D341Med (cell line): Measurements from ENCODE around the gene NADK2.
A peak's percentile ranks its signal among the peaks of the same experiment; 100 is the strongest.

Experiments
- DNase-seq: peaks from one replicate; pipeline ENCODE4 v3.0.0; 2012; ENCODE audit warnings: low spot score

NADK2 gene

DNA sequence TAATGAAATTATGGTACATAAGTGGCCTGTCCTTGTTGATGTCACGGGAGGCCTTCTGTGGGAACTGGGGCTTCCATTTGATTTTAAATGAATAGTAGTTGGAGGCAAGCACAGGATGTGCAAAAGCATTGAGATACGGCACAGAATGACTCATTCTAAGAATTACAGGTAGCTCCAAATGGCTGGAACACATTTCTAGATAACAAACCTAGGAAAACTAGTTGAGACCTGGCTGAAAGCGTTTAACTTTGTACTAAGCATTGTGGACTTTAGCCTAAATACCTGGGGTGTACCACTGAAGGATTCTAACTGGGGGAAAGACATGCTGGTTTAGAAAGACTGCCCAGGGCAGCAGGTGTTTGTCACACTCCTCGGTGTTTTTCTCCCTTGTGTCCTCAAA is 80.4 kb downstream of the NADK2 start:
- DNase-seq, result no peak

DNA sequence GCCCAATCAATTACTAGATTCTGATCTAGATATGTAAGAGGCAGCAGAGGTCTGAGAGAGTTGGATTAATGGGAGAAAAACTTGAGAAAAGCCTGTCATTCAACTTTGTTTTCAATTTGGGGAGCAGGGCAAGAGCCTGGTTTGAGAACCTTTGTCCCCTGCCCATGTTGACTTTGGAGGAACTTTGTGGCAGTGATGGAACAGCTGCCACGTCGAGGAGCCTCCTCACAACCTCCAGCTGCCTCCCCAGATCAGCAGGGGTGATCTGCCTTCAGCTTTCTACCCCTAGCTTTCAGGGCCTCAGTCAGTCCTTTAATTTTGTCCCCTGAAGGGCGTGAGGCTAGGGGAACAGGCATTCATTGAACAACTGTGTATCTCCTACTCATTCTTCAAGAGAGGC is 81.1 kb downstream of the NADK2 start:
- no peak for DNase-seq

DNA sequence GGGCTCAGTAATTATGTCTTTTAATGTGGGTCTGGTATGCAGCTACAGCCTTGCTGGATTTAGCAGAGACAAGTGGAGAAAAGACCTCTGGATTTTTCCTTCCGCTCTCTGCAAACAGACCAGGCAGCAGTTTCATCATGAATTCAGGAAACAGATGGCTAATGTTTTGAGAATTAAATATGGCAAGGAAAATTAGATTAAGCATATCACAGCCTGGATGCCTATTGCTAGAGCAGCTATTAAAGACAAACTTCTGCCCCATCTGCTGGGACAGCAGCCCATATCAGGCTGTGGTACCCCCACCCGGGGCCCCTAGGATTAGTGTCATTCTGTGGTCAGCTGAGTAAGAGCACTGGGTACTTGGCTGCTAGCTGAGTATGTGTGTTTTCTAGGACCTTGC is 83.6 kb downstream of the NADK2 start:
- DNase-seq, result peak; percentile 44

DNA sequence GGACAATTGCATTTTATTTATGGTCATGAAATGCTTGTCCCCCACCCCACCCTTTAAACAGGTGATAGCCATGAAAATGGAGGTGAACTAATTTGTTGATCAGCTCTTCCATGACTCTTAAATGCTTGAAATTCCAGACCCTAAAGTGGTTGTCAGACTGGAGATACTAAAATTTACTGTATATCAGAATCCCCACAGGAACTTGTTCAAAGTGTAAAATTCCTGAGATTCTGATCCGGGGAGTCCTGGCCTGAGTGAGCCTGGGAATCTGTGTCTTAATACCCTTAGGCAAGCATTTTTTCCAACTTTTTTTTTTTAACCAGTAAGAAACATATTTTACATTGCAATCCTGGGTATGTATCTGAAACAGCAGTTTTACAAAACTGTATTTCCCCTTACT is 85.1 kb downstream of the NADK2 start:
- DNase-seq, result no peak

DNA sequence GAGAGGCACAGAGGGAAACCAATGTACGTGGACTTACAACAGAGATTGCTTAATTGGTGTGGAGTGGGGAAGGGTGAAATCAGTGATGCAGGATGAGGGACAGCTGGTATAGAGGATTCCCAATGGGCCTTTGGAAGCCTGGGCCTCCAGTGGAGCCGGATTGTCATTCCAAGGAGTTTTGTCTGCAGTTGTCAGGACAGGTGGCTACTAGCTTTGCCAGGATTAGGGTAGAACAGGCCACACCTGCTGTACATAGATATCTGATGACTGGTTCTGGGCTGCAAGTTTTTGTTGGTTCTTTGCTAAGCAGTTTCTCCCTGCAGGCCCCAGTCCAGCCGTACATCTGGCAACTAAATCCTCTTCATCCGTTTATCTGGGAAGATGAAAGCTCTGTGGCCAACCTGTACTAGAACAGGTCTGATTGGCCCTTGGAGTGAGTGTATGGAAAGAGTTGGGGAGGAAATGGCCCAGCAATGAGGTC is 85.6 kb downstream of the NADK2 start:
- peak; percentile 78 for DNase-seq

DNA sequence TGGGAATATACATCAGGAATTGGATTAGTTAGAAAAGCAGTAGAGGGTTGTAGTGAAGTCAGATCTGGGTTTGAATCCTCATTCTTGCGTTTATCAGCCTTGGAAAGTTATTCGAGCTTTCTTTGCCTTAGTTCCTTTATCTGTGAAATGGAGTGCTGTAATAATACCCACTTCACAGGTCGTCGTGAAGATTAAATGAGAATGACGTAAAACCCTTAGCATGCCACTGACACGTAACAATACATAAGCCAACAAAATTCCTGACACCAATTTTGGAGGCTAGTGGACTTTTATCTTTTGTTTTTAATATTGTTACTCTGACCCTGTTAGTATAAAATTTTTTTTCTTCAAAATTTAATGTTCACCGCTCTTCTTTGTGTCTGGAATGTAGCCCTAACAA is 86.4 kb downstream of the NADK2 start:
- DNase-seq, result no peak

DNA sequence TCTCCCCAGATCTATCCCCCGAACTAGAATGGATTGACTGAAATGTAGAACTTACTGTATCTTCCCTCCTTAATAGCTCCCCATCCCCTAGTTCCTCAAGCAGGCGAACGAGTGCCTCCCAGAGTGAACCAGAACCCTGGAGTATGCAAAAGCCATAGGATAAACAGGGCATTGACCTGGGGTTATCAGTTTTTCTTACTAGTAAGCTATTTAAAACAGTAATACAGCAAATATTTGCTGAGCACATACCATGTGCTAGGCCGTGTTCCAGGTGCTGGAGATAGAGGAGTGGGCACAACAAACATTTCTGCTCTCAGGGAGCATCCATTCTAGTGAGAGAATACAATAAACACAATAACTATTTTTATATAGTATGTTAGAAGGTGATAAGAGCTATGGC is 88.0 kb downstream of the NADK2 start:
- DNase-seq, result no peak

DNA sequence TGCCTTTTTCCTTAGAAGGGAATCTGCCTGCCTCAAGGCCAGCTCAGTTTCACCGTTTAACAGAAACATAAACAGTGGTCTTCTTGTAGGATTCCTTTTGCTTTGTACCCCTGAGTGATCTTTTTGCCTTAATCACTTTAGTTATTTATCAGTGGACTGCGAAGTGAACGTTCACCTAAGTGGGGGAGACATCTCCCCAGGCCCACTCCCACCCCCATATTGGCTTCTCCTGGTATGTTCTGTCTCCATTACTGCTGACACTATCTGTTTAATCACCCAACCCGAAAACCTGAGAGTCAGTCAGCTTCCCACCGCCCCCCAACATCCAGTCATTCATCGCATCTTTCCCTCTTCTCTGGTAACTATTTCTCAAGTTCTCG is 88.4 kb downstream of the NADK2 start:
- no peak for DNase-seq

DNA sequence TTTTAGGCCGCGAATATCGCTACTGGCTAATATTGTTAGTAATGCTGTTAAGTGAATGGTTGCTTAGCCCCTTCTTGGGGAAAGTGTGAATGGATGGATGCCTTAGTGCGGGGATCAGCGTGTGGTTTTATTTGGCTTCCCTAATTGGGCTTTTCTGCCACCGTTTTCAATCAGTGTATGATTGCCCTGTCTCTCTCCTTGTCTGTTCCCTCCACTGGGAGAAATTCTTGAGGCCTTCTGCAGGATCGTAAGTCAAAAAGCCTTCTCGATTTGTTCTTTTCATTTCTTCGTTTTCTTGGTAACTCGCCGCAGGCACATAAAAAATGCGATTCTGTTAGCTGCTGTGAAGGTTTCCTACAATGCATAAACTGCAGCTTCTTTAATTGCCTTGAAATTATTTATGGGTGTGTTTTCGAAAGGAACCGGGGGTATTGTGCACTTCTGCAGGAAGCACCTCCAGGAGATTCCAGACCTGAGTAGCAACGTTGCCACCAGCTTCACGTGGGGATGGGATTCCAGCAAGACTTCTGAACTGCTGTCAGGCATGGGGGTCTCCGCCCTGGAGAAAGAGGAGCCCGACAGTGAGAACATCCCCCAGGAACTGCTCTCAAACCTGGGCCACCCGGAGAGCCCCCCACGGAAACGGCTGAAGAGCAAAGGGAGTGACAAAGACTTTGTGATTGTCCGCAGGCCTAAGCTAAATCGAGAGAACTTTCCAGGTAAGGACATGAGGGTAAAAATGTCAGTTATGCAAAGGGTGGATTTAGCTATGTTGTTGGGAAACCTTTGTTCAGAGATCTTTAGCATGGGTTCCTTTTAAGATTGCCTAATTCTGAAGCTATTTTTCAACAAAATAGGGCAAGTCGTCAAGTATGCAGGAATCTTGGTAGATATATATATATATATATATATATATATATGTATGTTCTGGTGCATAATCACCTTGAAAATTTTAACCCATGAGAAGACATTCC is 89.1 kb downstream of the NADK2 start:
- no peak for DNase-seq

DNA sequence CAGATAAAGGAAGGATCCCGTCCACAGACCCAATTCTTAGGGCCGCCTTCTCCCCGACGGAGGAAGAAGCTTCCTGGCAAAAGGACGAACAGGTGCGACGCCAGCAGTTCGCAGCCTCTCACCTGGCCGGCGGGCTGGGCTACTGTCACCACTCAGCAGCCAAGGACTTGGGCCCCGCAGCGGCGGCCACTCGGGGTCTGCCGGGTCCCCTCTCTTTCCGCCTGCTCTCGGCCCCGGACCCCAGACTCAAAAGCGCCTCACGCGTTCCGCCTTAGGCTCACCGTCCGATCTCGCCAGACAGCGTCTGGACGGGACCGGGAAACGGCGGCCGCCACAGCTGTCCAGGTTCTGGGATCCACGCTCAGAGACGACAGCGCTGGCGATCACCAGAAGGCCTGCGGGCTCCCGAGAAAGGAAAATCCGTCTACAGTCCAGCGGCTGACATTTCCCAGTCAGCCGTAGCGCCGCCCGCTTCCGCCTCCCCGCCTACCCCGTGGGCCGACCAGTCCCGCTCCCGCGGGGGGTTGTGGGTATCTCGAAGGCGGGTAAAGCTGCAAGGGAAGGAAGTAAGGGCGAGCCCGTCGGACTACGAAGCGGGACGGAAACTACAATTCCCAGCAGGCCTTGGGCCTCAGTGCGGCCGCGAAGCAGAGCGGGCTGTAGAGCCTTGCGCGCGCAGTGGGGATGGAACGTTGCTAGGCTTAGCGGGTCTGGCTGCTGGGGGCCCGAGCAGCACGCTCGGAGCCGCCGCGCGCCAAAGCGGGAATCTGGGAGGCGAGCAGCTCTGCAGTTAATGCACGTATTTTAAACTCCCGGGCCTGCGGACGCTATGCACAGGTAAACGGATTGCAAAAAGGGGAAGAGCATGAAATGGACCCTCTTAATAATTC is 90.0 kb downstream of the NADK2 start, which contains the start of the genes LMBRD2 and SKP2:
Gene LMBRD2, minus strand, starts transcription at position 454 of the 890 bp plus-strand sequence. CDS start 8,538 bp downstream, outside the sequence.
Gene SKP2, plus strand, starts transcription at position 678 of the 890 bp plus-strand sequence. Its CDS starts 152 bp downstream, at position 830.
- DNase-seq, result peak; percentile 93

DNA sequence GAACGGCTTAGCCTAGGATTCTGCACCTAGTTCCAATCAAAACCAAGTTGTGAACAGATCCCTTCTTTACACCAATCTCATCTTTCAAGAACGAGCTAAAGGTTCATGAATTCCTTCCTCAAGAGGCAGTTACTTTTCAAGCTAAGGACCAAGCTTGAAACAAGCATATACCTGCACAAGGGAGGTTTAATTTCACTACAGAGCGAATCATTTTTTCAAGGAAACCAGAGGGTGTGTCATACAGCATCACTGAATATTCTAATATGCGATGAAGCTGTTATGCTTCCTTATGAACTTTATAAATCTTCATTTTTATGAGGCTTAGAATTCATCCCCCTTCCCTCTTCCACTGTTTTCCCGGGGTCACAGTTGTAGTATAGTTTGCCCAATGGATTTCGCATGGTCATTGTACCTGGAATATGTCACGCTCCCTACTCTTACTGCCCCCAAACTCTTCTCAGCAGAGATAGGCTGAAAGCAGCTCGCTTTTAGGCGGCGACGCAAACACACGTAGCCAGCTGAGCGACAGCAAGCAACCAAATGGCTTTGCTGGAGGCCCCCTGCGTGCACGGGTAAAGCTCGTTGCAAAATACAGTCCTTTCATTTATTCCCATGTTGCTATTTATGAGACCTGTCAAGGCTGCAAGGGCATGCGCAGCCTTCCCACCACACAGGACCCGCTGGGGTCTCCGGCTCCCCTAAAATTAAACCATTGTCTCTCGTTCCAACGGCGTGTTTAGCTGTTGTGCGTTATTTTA is 90.9 kb downstream of the NADK2 start:
- peak; percentile 34 for DNase-seq

DNA sequence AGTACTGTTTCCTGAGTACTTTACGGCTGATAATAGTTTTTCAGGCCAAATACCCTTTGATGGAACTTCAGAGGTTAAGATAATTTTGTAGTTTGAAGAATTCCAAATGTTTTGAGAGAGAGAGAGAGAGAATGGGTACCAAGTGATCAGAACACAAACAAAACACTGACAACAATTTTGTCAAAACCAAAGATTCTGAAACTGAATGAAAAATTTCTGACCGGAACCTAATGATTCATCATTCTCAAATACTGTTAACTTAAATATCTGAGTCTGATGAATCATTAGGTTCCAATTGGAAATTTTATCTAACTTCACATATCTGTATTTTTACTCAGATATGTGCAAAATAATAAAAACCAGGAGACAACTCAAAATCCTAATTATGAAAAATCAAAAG is 94.0 kb downstream of the NADK2 start:
- DNase-seq, result no peak

DNA sequence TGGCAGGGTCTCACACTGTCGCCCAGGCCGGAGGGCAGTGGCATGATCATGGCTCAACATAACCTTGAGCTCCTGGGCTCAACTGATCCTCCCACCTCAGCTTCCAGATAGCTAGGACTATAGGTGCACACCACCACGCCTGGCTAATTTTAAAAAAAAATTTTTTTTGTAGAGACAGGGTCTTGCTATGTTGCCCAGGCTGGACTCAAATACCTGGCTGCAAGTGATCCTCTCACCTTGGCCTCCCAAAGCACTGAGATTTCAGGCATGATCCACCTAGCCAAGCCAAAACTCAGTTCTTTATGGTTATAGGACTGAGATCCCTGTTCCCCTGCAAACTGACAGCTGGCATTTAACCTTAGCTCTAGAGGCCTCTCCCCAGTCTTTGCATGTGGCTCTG is 95.3 kb downstream of the NADK2 start:
- no peak for DNase-seq

DNA sequence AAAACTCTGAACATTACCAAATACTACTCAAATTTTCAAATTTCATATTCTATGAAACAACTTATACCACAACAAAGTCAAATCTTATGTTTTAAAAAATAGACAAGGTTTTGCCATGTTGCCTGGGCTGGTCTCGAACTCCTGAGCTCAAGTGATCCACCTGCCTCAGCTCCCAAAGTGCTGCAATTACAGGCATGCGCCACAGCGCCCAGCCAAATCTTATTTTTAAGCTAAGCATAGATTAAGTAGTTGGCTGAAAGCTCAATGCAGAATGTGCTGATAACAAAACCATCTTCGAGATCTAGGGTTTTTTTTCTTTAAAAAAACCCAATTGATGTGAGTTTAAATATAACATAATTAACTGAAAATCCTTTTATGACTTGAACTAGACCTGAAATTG is 96.4 kb downstream of the NADK2 start:
- no peak for DNase-seq
